Measurements from ENCODE around the gene MAGEF1. TPM values are rescaled to one million over a fixed set of nuclear protein-coding genes. Genes with fewer than 3 reads are reported as not detected.

Gene MAGEF1
- total and polyA plus RNA-seq, 10 of the 15 experiments (the other 5 are each of a cell fraction or from before 2014, with no cell fraction given): 2.3 to 62.2 (median 27.1) TPM

DNA sequence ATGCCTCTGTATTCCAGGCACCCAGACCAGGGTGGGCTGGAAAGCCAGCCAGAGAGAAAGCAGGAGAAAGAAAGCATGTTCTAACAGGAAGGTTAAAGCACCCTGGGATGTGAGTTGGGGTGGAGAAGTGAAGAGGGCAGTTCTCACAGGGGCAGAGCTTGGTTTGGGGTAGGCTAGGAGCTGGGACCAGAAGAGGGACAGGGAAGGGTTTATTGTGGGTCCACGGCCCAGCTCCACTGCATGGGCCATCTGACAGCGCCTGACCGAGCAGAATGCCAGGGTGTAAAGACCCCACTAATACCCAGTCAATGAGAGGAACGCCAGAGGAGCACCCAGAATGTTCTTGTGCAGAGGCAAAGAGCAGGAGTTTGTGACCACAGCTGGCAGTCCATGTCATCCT is 27.1 kb upstream of the MAGEF1 start (continued):
- TF ChIP-seq TCF3 (IDR thresholded peaks at IDR 0.05; ENCODE audit: borderline replicate concordance, insufficient read depth, low read depth, low read length) (no peak), SREBF2 (IDR thresholded peaks at IDR 0.05; ENCODE audit: low read length) (no peak), POU2F2 (IDR thresholded peaks at IDR 0.05; ENCODE audit: borderline replicate concordance, low read depth, low read length) (no peak), PAX5 (IDR thresholded peaks at IDR 0.05; ENCODE audit: borderline replicate concordance, low read depth, low read length) (no peak)

DNA sequence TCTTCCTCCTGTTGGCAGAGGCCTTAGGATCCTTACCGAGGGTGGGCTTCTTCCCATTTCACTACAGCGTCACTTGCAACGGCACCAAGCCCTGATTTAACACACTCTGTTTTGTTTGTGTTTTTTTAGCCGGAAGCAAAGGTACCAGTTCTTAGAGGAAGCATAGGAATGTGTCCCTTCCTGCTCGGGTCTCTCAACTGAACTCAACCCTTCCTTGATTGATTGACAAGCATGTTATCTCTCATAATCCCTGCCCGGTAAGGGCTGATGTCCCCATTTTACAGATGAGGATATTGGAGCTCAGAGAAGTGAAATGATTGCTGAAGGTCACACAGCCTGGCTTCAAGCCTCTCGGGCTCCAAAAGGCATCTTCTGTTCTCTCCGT is 26.6 kb upstream of the MAGEF1 start:
- H2AFZ ChIP-seq (ENCODE audit: control insufficient read depth, low read depth, low read length): no peak overlapping the region
- in situ Hi-C loops (cut with MboI): no loop called here
- WGBS (ENCODE audit: insufficient coverage, insufficient replicate concordance, low lambda C conversion rate, missing lambda C conversion rate): 41% methylated on average over 8 of the region's 8 CpGs
- TF ChIP-seq RCOR1 (conservative IDR thresholded peaks at IDR 0.05; ENCODE audit: low read depth, low read length) (no peak), ATF7 (IDR thresholded peaks at IDR 0.05; ENCODE audit: low read depth) (no peak), TCF7 (IDR thresholded peaks at IDR 0.05; ENCODE audit: borderline replicate concordance) (no peak), CBFB (IDR thresholded peaks at IDR 0.05; ENCODE audit: low read depth) (no peak), HDAC2 (IDR thresholded peaks at IDR 0.05) (no peak), MEF2B (IDR thresholded peaks at IDR 0.05; ENCODE audit: partially characterized antibody, poor library complexity, severe bottlenecking) (no peak)
- TF ChIP-seq, protein P1, sequence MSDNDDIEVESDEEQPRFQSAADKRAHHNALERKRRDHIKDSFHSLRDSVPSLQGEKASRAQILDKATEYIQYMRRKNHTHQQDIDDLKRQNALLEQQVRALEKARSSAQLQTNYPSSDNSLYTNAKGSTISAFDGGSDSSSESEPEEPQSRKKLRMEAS (IDR thresholded peaks at IDR 0.05; ENCODE audit: low read depth, low read length): no peak
- no peak for ATAC-seq
- ChIA-PET RAD21 (ENCODE audit: unreplicated experiment) (no interaction called here), SMC1A (ENCODE audit: uncharacterized antibody, unreplicated experiment) (no interaction called here), POLR2A (no interaction called here), CTCF (interaction anchor here (0.9 to 1.0 kb wide), 2 partner anchors 10 to 19 kb away, joined by 3 read pairs; no protein-coding TSS in a partner anchor)
- no peak overlapping the region for H3K4me2 ChIP-seq (ENCODE audit: control insufficient read depth, insufficient read depth)
- no peak overlapping the region for H3K27ac ChIP-seq (ENCODE audit: control insufficient read depth, insufficient read depth)
- FAIRE-seq: no peak
- DNase-seq (ENCODE audit: low read depth, low spot score): no peak
- H3K79me2 ChIP-seq (ENCODE audit: control insufficient read depth, insufficient read depth, low read length): no peaks in the 10 kb centered on the region
- H3K36me3 ChIP-seq (ENCODE audit: control insufficient read depth in 2 of 2, insufficient read depth in 2 of 2, low read length in 1 of 2): no peaks in the 10 kb centered on the region
- no peak overlapping the region for H3K4me3 ChIP-seq
- intact Hi-C loops (cut with micrococcal nuclease; ENCODE audit: unreplicated experiment): no loop called here
- BruUV-seq (replicated peaks): no TSS peak
- H3K27me3 ChIP-seq (replicated peaks in 1 of 2; ENCODE audit: control insufficient read depth in 2 of 2, insufficient read depth in 2 of 2, low read length in 1 of 2): peaks cover 0 to 5% of the 10 kb centered on the region in 2 experiments; a peak in 2 of 4 replicates
- H3K9ac ChIP-seq (ENCODE audit: control insufficient read depth, insufficient read depth, low read length): no peak overlapping the region
- no peaks in the 10 kb centered on the region for H3K9me3 ChIP-seq (replicated peaks; ENCODE audit: control insufficient read depth, insufficient read depth, low read length)
- H4K20me1 ChIP-seq (ENCODE audit: control insufficient read depth, insufficient read depth): no peaks in the 10 kb centered on the region
- no peaks in the 10 kb centered on the region for H3K4me1 ChIP-seq (ENCODE audit: control insufficient read depth, insufficient read depth, low read length)

All from GM12878 (cell line).